GM23338 (cell line): ENCODE results near the gene ADI1. TPM values are rescaled to one million over a fixed set of nuclear protein-coding genes. Genes with fewer than 3 reads are reported as not detected.

ENCODE experiments used
- ATAC-seq: fragments of 200-7000 bp; cut with Tn5 transposase; 3 replicates; pipeline ENCODE4 v1.9.1; 2020
- DNase-seq: peaks from one replicate; pipeline ENCODE4 v3.0.0-alpha.2; 2015; ENCODE audit warnings: low spot score
- H2AFZ ChIP-seq: fragments of 200-600 bp; sonication (generic); 2 replicates; pipeline ENCODE4 v1.8.0; 2016; ENCODE audit warnings: antibody characterized with exemption, mild to moderate bottlenecking, moderate library complexity
- H3F3A ChIP-seq: fragments of 200-600 bp; sonication (generic); replicated peaks from 2 replicates; pipeline ENCODE4 v1.8.0; 2017; ENCODE audit warnings: antibody characterized with exemption, mixed run types, low read depth
- H3K27ac ChIP-seq: fragments of 200-600 bp; sonication (generic); 2 replicates; pipeline ENCODE4 v1.6.1; 2016; ENCODE audit warnings: low read depth
- H3K27me3 ChIP-seq: fragments of 200-600 bp; sonication (generic); 2 replicates; pipeline ENCODE4 v1.8.0; 2016; ENCODE audit warnings: mild to moderate bottlenecking, mixed run types, moderate library complexity; ENCODE audit not compliant: insufficient read depth
- H3K36me3 ChIP-seq: fragments of 200-600 bp; sonication (generic); 2 replicates; pipeline ENCODE4 v1.8.0; 2016; ENCODE audit warnings: mild to moderate bottlenecking; ENCODE audit not compliant: insufficient read depth
- H3K4me1 ChIP-seq: fragments of 200-600 bp; sonication (generic); 2 replicates; pipeline ENCODE4 v1.8.0; 2016; ENCODE audit warnings: mild to moderate bottlenecking, moderate library complexity; ENCODE audit not compliant: insufficient read depth
- H3K4me2 ChIP-seq: fragments of 200-600 bp; sonication (generic); 2 replicates; pipeline ENCODE4 v1.7.1; 2017; ENCODE audit warnings: mixed run types
- H3K4me3 ChIP-seq: fragments of 200-600 bp; sonication (generic); 2 replicates; pipeline ENCODE4 v1.6.1; 2016; ENCODE audit warnings: mixed run types
- H3K79me2 ChIP-seq: fragments of 200-600 bp; sonication (generic); replicated peaks from 2 replicates; pipeline ENCODE4 v1.8.0; 2017; ENCODE audit warnings: mild to moderate bottlenecking; ENCODE audit not compliant: insufficient read depth
- H3K9me2 ChIP-seq: fragments of 200-600 bp; sonication (generic); 2 replicates; pipeline ENCODE4 v1.8.0; 2017; ENCODE audit not compliant: insufficient read depth
- H4K20me1 ChIP-seq: fragments of 200-600 bp; sonication (generic); replicated peaks from 2 replicates; pipeline ENCODE4 v1.8.0; 2017; ENCODE audit warnings: mild to moderate bottlenecking; ENCODE audit not compliant: insufficient read depth
- H3K27ac Mint-ChIP-seq: 2 replicates; pipeline ENCODE4 v1.8.0; 2020; ENCODE audit warnings: inconsistent platforms, mild to moderate bottlenecking, moderate library complexity, mixed read lengths
- H3K27me3 Mint-ChIP-seq: 3 replicates; pipeline ENCODE4 v1.8.0; 2022; ENCODE audit warnings: low read depth, mild to moderate bottlenecking, moderate library complexity, mixed read lengths, inconsistent platforms; ENCODE audit not compliant: insufficient read depth, poor library complexity
- H3K36me3 Mint-ChIP-seq: 3 replicates; pipeline ENCODE4 v1.8.0; 2021; ENCODE audit warnings: low read depth, mild to moderate bottlenecking, inconsistent platforms, moderate library complexity, mixed read lengths
- H3K4me1 Mint-ChIP-seq: 3 replicates; pipeline ENCODE4 v1.8.0; 2020; ENCODE audit warnings: mild to moderate bottlenecking, inconsistent platforms, mixed read lengths
- H3K4me3 Mint-ChIP-seq: 3 replicates; pipeline ENCODE4 v1.8.0; 2021; ENCODE audit warnings: moderate library complexity, mild to moderate bottlenecking, inconsistent platforms, mixed read lengths
- H3K9me3 Mint-ChIP-seq: 3 replicates; pipeline ENCODE4 v1.8.0; 2020; ENCODE audit warnings: moderate library complexity, mild to moderate bottlenecking, inconsistent platforms, mixed read lengths
- EZH2phosphoT487 ChIP-seq: fragments of 200-600 bp; sonication (generic); IDR thresholded peaks from one replicate; pipeline ENCODE4 v1.8.1; 2018; ENCODE audit warnings: antibody characterized with exemption; ENCODE audit not compliant: unreplicated experiment
- JUNB ChIP-seq: IDR thresholded peaks from one replicate; pipeline ENCODE4 v1.6.1; 2016; ENCODE audit warnings: antibody characterized with exemption; ENCODE audit not compliant: unreplicated experiment
- NANOG ChIP-seq: IDR thresholded peaks from 2 replicates; pipeline ENCODE4 v1.6.1; 2016; ENCODE audit warnings: antibody characterized with exemption, borderline replicate concordance
- POLR2AphosphoS5 ChIP-seq: IDR thresholded peaks from 2 replicates; pipeline ENCODE4 v1.6.1; 2016; ENCODE audit warnings: antibody characterized with exemption, low read depth
- REST ChIP-seq: IDR thresholded peaks from one replicate; pipeline ENCODE4 v1.6.1; 2018; ENCODE audit warnings: antibody characterized with exemption; ENCODE audit not compliant: unreplicated experiment
- STAT1 ChIP-seq: IDR thresholded peaks from one replicate; pipeline ENCODE4 v1.6.1; 2016; ENCODE audit warnings: antibody characterized with exemption; ENCODE audit not compliant: unreplicated experiment
- ZNF114 ChIP-seq: fragments of 250-450 bp; sonication (Bioruptor Pico); IDR thresholded peaks from 2 replicates; pipeline ENCODE4 v1.5.0; 2020; ENCODE audit warnings: mild to moderate bottlenecking, moderate library complexity
- polyA plus RNA-seq: library from polyadenylated mRNA; unstranded; fragments of >200 nt; fragmentation: Nextera tagmentation; extraction: Ambion mirVana; gene quantifications from 2 replicates; pipeline ENCODE4 v1.2.1, GENCODE V29; 2016
- total RNA-seq: library from RNA; depleted of rRNA; stranded (reverse); fragments of >200 nt; shearing (Covaris generic); gene quantifications from 2 replicates; pipeline ENCODE4 v1.2.3, GENCODE V29; 2014
- TF ChIP-seq, protein P1 (sequence below), 2 experiments: fragments of 200-600 bp in 1 of 2; sonication (generic) in 1 of 2; conservative IDR thresholded peaks; 2 replicates each; pipeline versions ENCODE4 v1.5.1 to v1.6.1; 2016 to 2017; ENCODE audit warnings: antibody characterized with exemption in 2 of 2, low read depth in 2 of 2, mild to moderate bottlenecking in 2 of 2, moderate library complexity in 1 of 2
- TF ChIP-seq, protein P2 (sequence below): IDR thresholded peaks from 2 replicates; pipeline ENCODE4 v1.6.1; 2016; ENCODE audit warnings: antibody characterized with exemption

The ADI1 gene
- total and polyA plus RNA-seq, 2 experiments from 2014 or later: 16.3 to 31.9 TPM

DNA sequence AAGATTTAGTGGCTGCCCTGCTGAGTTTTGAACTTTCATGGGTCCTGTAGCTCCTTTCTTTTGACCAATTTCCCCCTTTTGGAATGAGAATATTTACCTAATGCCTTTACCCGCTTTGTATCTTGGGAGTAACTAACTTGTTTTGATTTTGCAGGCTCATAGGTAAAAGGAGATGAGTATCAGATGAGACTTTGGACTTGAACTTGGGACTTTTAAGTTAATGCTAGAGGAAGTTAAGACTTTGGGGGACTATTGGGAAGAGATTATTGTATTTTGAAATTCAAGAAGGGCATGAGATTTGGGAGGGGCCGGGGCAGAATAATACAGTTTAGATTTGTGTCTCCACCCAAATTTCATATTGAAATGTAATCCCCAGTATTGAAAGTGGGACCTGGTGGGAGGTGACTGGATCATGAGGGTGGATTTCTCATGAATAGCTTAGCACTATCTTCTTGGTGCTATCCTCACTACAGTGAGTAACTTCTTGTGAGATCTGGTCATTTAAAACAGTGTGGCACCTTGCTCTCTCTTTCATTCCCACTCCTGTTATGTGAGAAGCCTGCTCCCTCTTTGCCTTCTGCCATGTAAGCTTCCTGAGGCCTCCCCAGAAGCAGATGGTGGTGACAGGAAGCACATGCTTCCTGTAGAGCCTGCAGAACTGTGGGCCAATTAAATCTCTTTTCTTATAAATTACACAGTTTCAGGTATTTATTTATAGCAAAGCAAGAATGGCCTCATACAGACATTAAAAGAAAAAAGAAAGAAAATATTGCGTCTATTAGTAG is 6.1 kb downstream of the ADI1 start:
- H3K27me3 Mint-ChIP-seq: peaks cover 7% of the 10 kb centered on the region
- H3K79me2 ChIP-seq: peaks cover 23% of the 10 kb centered on the region
- H3K27me3 ChIP-seq: no peaks in the 10 kb centered on the region
- H3K36me3 Mint-ChIP-seq: peaks cover 53% of the 10 kb centered on the region
- 0 out of 2 replicates have a peak, but pooled peaks cover 3% of the 10 kb centered on the region for H3F3A ChIP-seq
- no peaks in the 10 kb centered on the region for H3K36me3 ChIP-seq
- no peaks in the 10 kb centered on the region; the same call in 1 of the 2 replicates for H3K4me1 ChIP-seq
- TF ChIP-seq, protein P1, sequence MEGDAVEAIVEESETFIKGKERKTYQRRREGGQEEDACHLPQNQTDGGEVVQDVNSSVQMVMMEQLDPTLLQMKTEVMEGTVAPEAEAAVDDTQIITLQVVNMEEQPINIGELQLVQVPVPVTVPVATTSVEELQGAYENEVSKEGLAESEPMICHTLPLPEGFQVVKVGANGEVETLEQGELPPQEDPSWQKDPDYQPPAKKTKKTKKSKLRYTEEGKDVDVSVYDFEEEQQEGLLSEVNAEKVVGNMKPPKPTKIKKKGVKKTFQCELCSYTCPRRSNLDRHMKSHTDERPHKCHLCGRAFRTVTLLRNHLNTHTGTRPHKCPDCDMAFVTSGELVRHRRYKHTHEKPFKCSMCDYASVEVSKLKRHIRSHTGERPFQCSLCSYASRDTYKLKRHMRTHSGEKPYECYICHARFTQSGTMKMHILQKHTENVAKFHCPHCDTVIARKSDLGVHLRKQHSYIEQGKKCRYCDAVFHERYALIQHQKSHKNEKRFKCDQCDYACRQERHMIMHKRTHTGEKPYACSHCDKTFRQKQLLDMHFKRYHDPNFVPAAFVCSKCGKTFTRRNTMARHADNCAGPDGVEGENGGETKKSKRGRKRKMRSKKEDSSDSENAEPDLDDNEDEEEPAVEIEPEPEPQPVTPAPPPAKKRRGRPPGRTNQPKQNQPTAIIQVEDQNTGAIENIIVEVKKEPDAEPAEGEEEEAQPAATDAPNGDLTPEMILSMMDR (conservative IDR thresholded peaks at IDR 0.05; ENCODE audit: low read depth in 2 of 2): no peak
- TF ChIP-seq REST (no peak), NANOG (no peak), POLR2AphosphoS5 (no peak), ZNF114 (CRISPR knock-in tag) (no peak), STAT1 (no peak), EZH2phosphoT487 (no peak), JUNB (no peak)
- TF ChIP-seq, protein P2, sequence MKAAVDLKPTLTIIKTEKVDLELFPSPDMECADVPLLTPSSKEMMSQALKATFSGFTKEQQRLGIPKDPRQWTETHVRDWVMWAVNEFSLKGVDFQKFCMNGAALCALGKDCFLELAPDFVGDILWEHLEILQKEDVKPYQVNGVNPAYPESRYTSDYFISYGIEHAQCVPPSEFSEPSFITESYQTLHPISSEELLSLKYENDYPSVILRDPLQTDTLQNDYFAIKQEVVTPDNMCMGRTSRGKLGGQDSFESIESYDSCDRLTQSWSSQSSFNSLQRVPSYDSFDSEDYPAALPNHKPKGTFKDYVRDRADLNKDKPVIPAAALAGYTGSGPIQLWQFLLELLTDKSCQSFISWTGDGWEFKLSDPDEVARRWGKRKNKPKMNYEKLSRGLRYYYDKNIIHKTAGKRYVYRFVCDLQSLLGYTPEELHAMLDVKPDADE: no peak
- peaks cover 9% of the 10 kb centered on the region; the same call in 2 of the 3 replicates for H3K4me1 Mint-ChIP-seq
- H3K9me2 ChIP-seq: no peaks in the 10 kb centered on the region
- peaks cover 10% of the 10 kb centered on the region; the same call in 2 of the 3 replicates for H3K9me3 Mint-ChIP-seq
- H3K4me2 ChIP-seq: no peak overlapping the region
- H3K4me3 Mint-ChIP-seq: no peak overlapping the region
- no peak overlapping the region for H3K27ac ChIP-seq
- no peak overlapping the region; the same call in 1 of the 2 replicates for H3K27ac Mint-ChIP-seq
- no peak overlapping the region for H3K4me3 ChIP-seq
- no peaks in the 10 kb centered on the region for H4K20me1 ChIP-seq
- no peak for DNase-seq
- no peak overlapping the region for H2AFZ ChIP-seq
- no peak for ATAC-seq
